H1 (cell line): ENCODE measurements around the gene NEU4. TPM values are rescaled to one million over a fixed set of nuclear protein-coding genes. Genes with fewer than 3 reads are reported as not detected.
A peak's percentile ranks its signal among the peaks of the same experiment; 100 is the strongest.

Experiments used
- CTCF ChIA-PET: fragments of 300-600 bp; sonication (Branson Sonifier 250); formaldehyde crosslinking; loops from one replicate; lab custom pipeline; 2021; ENCODE audit not compliant: partially characterized antibody; lab: Charles Lee
- POLR2A ChIA-PET: fragments of 300-600 bp; sonication (Branson Sonifier 250); formaldehyde crosslinking; loops from one replicate; lab custom pipeline; 2021; ENCODE audit warnings: inconsistent platforms; ENCODE audit not compliant: partially characterized antibody; lab: Charles Lee
- DNase-seq, 2 experiments: peaks; one replicate each; pipeline versions ENCODE4 v3.0.0 to v3.0.0-alpha.2; 2010 to 2022; ENCODE audit warnings: low spot score in 2 of 2, low read depth in 1 of 2, mixed read lengths in 1 of 2
- FAIRE-seq: peaks from 2 replicates; lab custom pipeline; 2011; peaks lifted over from hg19 to GRCh38; lab: Jason Lieb, UNC
- H2AFZ ChIP-seq: 2 replicates; pipeline ENCODE4 v1.8.1; 2012; ENCODE audit warnings: low read length, inconsistent platforms
- H2AK5ac ChIP-seq: 2 replicates; pipeline ENCODE4 v1.6.1; 2013; ENCODE audit warnings: low read depth, low read length
- H2BK120ac ChIP-seq: replicated peaks from 2 replicates; pipeline ENCODE3; 2013; ENCODE audit warnings: low read depth, low read length, inconsistent platforms
- H2BK12ac ChIP-seq: 2 replicates; pipeline ENCODE4 v1.6.1; 2013; ENCODE audit warnings: low read depth, low read length
- H2BK15ac ChIP-seq: 2 replicates; pipeline ENCODE4 v1.6.1; 2013; ENCODE audit warnings: low read length
- H2BK20ac ChIP-seq: 2 replicates; pipeline ENCODE4 v1.6.1; 2013; ENCODE audit warnings: low read length
- H2BK5ac ChIP-seq: 2 replicates; pipeline ENCODE4 v1.6.1; 2013; ENCODE audit warnings: low read depth, low read length
- H3K14ac ChIP-seq: 2 replicates; pipeline ENCODE4 v1.6.1; 2013; ENCODE audit warnings: inconsistent platforms; ENCODE audit not compliant: insufficient read length
- H3K18ac ChIP-seq: 2 replicates; pipeline ENCODE4 v1.6.1; 2013; ENCODE audit warnings: low read length; ENCODE audit errors: extremely low read depth
- H3K23ac ChIP-seq: 2 replicates; pipeline ENCODE4 v1.6.1; 2013; ENCODE audit warnings: inconsistent platforms; ENCODE audit not compliant: insufficient read length
- H3K23me2 ChIP-seq: 2 replicates; pipeline ENCODE4 v1.6.1; 2013; ENCODE audit warnings: low read depth, low read length
- H3K27ac ChIP-seq: 2 replicates; pipeline ENCODE4 v1.6.1; 2011; ENCODE audit warnings: low read depth, low read length, inconsistent platforms
- H3K27me3 ChIP-seq, 4 experiments: replicated peaks in 1 of 4; 1 replicate in 1 of 4; 2 replicates in 3 of 4; pipeline versions ENCODE4 v1.6.1 to v1.8.1; 2011 to 2013; ENCODE audit warnings: low read length in 3 of 4, mild to moderate bottlenecking in 3 of 4, inconsistent platforms in 2 of 4, mixed read lengths in 2 of 4, moderate library complexity in 1 of 4; ENCODE audit not compliant: control insufficient read depth in 3 of 4, insufficient read depth in 3 of 4; ENCODE audit errors: extremely low read depth in 1 of 4
- H3K36me3 ChIP-seq, 4 experiments: 2 replicates each; pipeline versions ENCODE4 v1.6.1 to v1.8.1; 2011 to 2013; ENCODE audit warnings: mild to moderate bottlenecking in 4 of 4, low read length in 3 of 4, moderate library complexity in 2 of 4, control low read depth in 1 of 4, inconsistent platforms in 1 of 4; ENCODE audit not compliant: insufficient read depth in 4 of 4, control insufficient read depth in 2 of 4
- H3K4ac ChIP-seq: replicated peaks from 2 replicates; pipeline ENCODE3; 2013; ENCODE audit warnings: low read length, low read depth, mixed read lengths, inconsistent platforms; ENCODE audit not compliant: insufficient read length
- H3K4me1 ChIP-seq, 4 experiments: replicated peaks in 1 of 4; 1 replicate in 1 of 4; 2 replicates in 3 of 4; pipeline versions ENCODE4 v1.6.1 to v1.8.1; 2011 to 2013; ENCODE audit warnings: low read length in 3 of 4, inconsistent platforms in 2 of 4, mixed read lengths in 1 of 4; ENCODE audit not compliant: insufficient read depth in 4 of 4, control insufficient read depth in 3 of 4
- H3K4me2 ChIP-seq, 2 experiments: 2 replicates each; pipeline versions ENCODE4 v1.6.1 to v1.8.1; 2011 to 2013; ENCODE audit warnings: low read depth in 2 of 2, low read length in 2 of 2, control low read depth in 1 of 2, inconsistent platforms in 1 of 2, mild to moderate bottlenecking in 1 of 2; ENCODE audit not compliant: insufficient read depth in 1 of 2
- H3K4me3 ChIP-seq, 4 experiments: fragments of 200-600, 300-600 bp in 1 of 4; sonication (generic), shearing (Covaris generic), sonication (Bioruptor Twin) in 1 of 4; 2 replicates each; pipeline versions ENCODE4 v1.5.1 to v1.8.1; 2011 to 2016; ENCODE audit warnings: low read length in 4 of 4, low read depth in 3 of 4, control low read depth in 2 of 4, inconsistent platforms in 2 of 4, mild to moderate bottlenecking in 2 of 4, mixed read lengths in 1 of 4, moderate library complexity in 1 of 4; ENCODE audit not compliant: insufficient read depth in 2 of 4; ENCODE audit errors: extremely low read depth in 1 of 4
- H3K56ac ChIP-seq: replicated peaks from 2 replicates; pipeline ENCODE3; 2013; ENCODE audit warnings: low read depth, mild to moderate bottlenecking, mixed read lengths, low read length, inconsistent platforms; ENCODE audit not compliant: insufficient read length
- H3K79me1 ChIP-seq: 2 replicates; pipeline ENCODE4 v1.6.1; 2013; ENCODE audit warnings: low read depth, low read length, control low read depth
- H3K79me2 ChIP-seq, 2 experiments: 2 replicates each; pipeline versions ENCODE4 v1.6.1 to v1.8.1; 2012 to 2013; ENCODE audit warnings: low read length in 2 of 2, mild to moderate bottlenecking in 2 of 2, inconsistent platforms in 1 of 2; ENCODE audit not compliant: insufficient read depth in 2 of 2, control insufficient read depth in 1 of 2
- H3K9ac ChIP-seq, 4 experiments: replicated peaks in 1 of 4; 1 replicate in 1 of 4; 2 replicates in 3 of 4; pipeline versions ENCODE4 v1.6.1 to v1.8.1; 2011 to 2013; ENCODE audit warnings: low read depth in 3 of 4, low read length in 3 of 4, control low read depth in 2 of 4, mild to moderate bottlenecking in 2 of 4, moderate library complexity in 2 of 4, inconsistent platforms in 1 of 4; ENCODE audit errors: extremely low read depth in 1 of 4
- H3K9me3 ChIP-seq, 2 experiments: 2 replicates each; pipeline versions ENCODE4 v1.6.1 to v1.8.1; 2012 to 2013; ENCODE audit warnings: mild to moderate bottlenecking in 2 of 2, moderate library complexity in 2 of 2, control low read depth in 1 of 2, inconsistent platforms in 1 of 2, low read depth in 1 of 2, low read length in 1 of 2, mixed read lengths in 1 of 2; ENCODE audit not compliant: insufficient read depth in 2 of 2
- H4K20me1 ChIP-seq, 2 experiments: replicated peaks in 1 of 2; 2 replicates each; pipeline versions ENCODE3 to v1.8.1; 2011 to 2013; ENCODE audit warnings: inconsistent platforms in 2 of 2, low read length in 2 of 2, mild to moderate bottlenecking in 1 of 2; ENCODE audit not compliant: insufficient read depth in 2 of 2, control insufficient read depth in 1 of 2
- H4K5ac ChIP-seq: 2 replicates; pipeline ENCODE4 v1.6.1; 2013; ENCODE audit warnings: low read length, low read depth, mixed read lengths, inconsistent platforms; ENCODE audit not compliant: insufficient read length
- H4K8ac ChIP-seq: 2 replicates; pipeline ENCODE4 v1.8.0; 2013; ENCODE audit warnings: mild to moderate bottlenecking, moderate library complexity, low read length, inconsistent platforms; ENCODE audit not compliant: insufficient read depth; ENCODE audit errors: extremely low read depth
- H4K91ac ChIP-seq: replicated peaks from 2 replicates; pipeline ENCODE3; 2013; ENCODE audit warnings: low read length, mixed read lengths, inconsistent platforms; ENCODE audit not compliant: insufficient read length
- ASH2L ChIP-seq: fragments of 200-600, 300-600 bp; sonication (generic); IDR thresholded peaks from one replicate; pipeline ENCODE4 v1.7.1; 2017; ENCODE audit warnings: low read length
- CBX5 ChIP-seq: fragments of 300-800, 300-1000 bp; sonication (generic); IDR thresholded peaks from 2 replicates; pipeline ENCODE4 v1.7.1; 2016; ENCODE audit warnings: antibody characterized with exemption, low read length, low read depth
- EZH2 ChIP-seq: fragments of 200-600 bp; sonication (generic); IDR thresholded peaks from 2 replicates; pipeline ENCODE4 v1.7.1; 2012; ENCODE audit warnings: low read depth, mild to moderate bottlenecking, moderate library complexity, low read length, inconsistent platforms; ENCODE audit not compliant: severe bottlenecking
- FOSL1 ChIP-seq: IDR thresholded peaks from 2 replicates; pipeline ENCODE4 v1.6.1; 2011; ENCODE audit warnings: mild to moderate bottlenecking, low read depth, low read length, moderate library complexity; ENCODE audit not compliant: insufficient read depth
- JUND ChIP-seq: IDR thresholded peaks from 2 replicates; pipeline ENCODE4 v1.6.1; 2011; ENCODE audit warnings: mild to moderate bottlenecking, improper control_type of control experiment, low read length
- POLR2A ChIP-seq, 2 experiments: IDR thresholded peaks; 1 replicate in 1 of 2; 2 replicates in 1 of 2; pipeline ENCODE4 v1.6.1; 2011; ENCODE audit warnings: low read depth in 2 of 2, low read length in 2 of 2, mild to moderate bottlenecking in 2 of 2; ENCODE audit errors: control extremely low read depth in 1 of 2
- RBBP5 ChIP-seq: IDR thresholded peaks from 2 replicates; pipeline ENCODE4 v1.7.1; 2012; ENCODE audit warnings: low read depth, mild to moderate bottlenecking, inconsistent platforms, low read length, moderate library complexity, borderline replicate concordance
- RFX5 ChIP-seq: IDR thresholded peaks from 2 replicates; pipeline ENCODE4 v1.6.1; 2011; ENCODE audit warnings: low read depth, low read length, improper control_type of control experiment, borderline replicate concordance
- SP2 ChIP-seq: IDR thresholded peaks from 2 replicates; pipeline ENCODE4 v1.6.1; 2012; ENCODE audit warnings: mild to moderate bottlenecking, low read length, inconsistent platforms
- SUZ12 ChIP-seq: fragments of 200-600 bp; sonication (generic); IDR thresholded peaks from 2 replicates; pipeline ENCODE4 v1.6.1; 2012; ENCODE audit warnings: mild to moderate bottlenecking, inconsistent platforms, low read length, moderate library complexity, mixed read lengths
- WGBS, 2 experiments: shearing (Covaris generic) in 1 of 2; methylation state at CpG; one replicate each; pipeline versions ENCODE4 v1.1.6 to v1.1.7; 2013 to 2015; ENCODE audit warnings: low lambda C conversion rate in 2 of 2, mixed read lengths in 2 of 2, inconsistent platforms in 1 of 2, low coverage in 1 of 2, missing lambda C conversion rate in 1 of 2; ENCODE audit not compliant: insufficient replicate concordance in 2 of 2, insufficient coverage in 1 of 2, insufficient read length in 1 of 2; ENCODE audit errors: extremely low coverage in 1 of 2, missing lambda C conversion rate in 1 of 2; 5-methylcytosine and 5-hydroxymethylcytosine counted together
- polyA plus RNA-seq, 7 experiments: library from polyadenylated mRNA; depleted of rRNA in 3 of 7; stranded (reverse) in 5 of 7; unstranded in 2 of 7; fragments of >200 nt in 5 of 7; fragments of 200-250 nt in 2 of 7; gene quantifications; 1 replicate in 5 of 7; 2 replicates in 1 of 7; 4 replicates in 1 of 7; pipeline versions ENCODE4 v1.2.1 to v1.2.3, GENCODE V29; 2011 to 2013; ENCODE audit warnings: missing spikeins in 2 of 7, mixed read lengths in 2 of 7
- total RNA-seq: library from RNA; stranded (reverse); fragmentation: NEBNext Ultra II Directional; extraction: Animal tissue kit (Norgen Biotek cat#: 25700); gene quantifications from 2 replicates; pipeline ENCODE4 v1.2.1, GENCODE V29; 2021
- TF ChIP-seq, protein P1 (sequence below): IDR thresholded peaks from 2 replicates; pipeline ENCODE4 v1.6.1; 2012; ENCODE audit warnings: low read length, inconsistent platforms

Gene NEU4
- total and polyA plus RNA-seq, 2 of the 8 experiments (the other 6 are each of a cell fraction or from before 2014, with no cell fraction given), result 0.32 to 0.50 TPM

DNA sequence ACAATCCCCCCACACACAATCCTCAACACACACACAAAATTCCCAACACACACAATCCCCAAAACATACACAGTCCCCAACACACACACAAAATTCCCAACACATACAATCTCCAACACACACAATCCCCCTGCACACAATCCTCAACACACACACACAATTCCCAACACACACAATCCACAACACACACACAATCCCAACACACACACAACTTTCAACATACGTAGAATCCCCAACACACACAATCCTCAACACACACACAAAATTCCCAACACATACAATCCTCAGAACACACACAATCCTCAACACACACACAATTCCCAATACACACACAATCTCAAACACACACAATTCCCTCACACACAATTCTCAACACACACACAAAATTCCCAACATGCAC, 52.3 kb downstream of the NEU4 start:
- FAIRE-seq (no peak), DNase-seq (no peak)
- Histone ChIP-seq H2AFZ (no peak overlapping the region), H3K27me3 (peaks cover 0 to 16% (median 0%) of the 10 kb centered on the region in 4 experiments; a peak in 3 of 7 replicates), H3K36me3 (no peaks in the 10 kb centered on the region; a peak in 2 of 8 replicates), H3K56ac (peak overlapping the region; percentile 90), H3K4me3 (no peak overlapping the region), H3K9me3 (no peaks in the 10 kb centered on the region), H3K23me2 (peaks cover 29% of the 10 kb centered on the region), H3K23ac (no peak overlapping the region), H3K27ac (no peak overlapping the region), H2BK5ac (0 out of 2 replicates have a peak overlapping the region, but pooled peaks have one; percentile 68), H4K5ac (no peak overlapping the region), H2BK20ac (peak overlapping the region; percentile 80; the same call in 1 of the 2 replicates), H2BK120ac (peak overlapping the region; percentile 38), H3K4me1 (peaks cover 0 to 22% (median 6%) of the 10 kb centered on the region in 4 experiments; a peak in 6 of 7 replicates), H2BK12ac (0 out of 2 replicates have a peak overlapping the region, but pooled peaks have one; percentile 77), H3K14ac (no peak overlapping the region), H3K79me1 (peaks cover 4% of the 10 kb centered on the region; the same call in 1 of the 2 replicates), H3K4me2 (no peak overlapping the region), H2AK5ac (no peak overlapping the region), H3K4ac (no peak overlapping the region), H3K9ac (no peak overlapping the region), H2BK15ac (peak overlapping the region; percentile 96; the same call in 1 of the 2 replicates), H4K91ac (peak overlapping the region; percentile 65), H4K8ac (no peak overlapping the region), H4K20me1 (peaks cover 0 to 20% of the 10 kb centered on the region in 2 experiments), H3K79me2 (no peaks in the 10 kb centered on the region), H3K18ac (no peak overlapping the region)
- CTCF ChIA-PET, result no interaction called here
- POLR2A ChIA-PET, result no interaction called here
- whole genome bisulfite sequencing, 2 experiments, result 100% methylated on average over 1 of the region's 1 CpG
- TF ChIP-seq POLR2A (IDR thresholded peaks at IDR 0.05; ENCODE audit: control extremely low read depth in 1 of 2, low read depth in 2 of 2, low read length in 2 of 2) (no peak), EZH2 (no peak), RFX5 (no peak), CBX5 (no peak), RBBP5 (no peak), SP2 (no peak), SUZ12 (no peak), FOSL1 (no peak), JUND (no peak), ASH2L (no peak)
- TF ChIP-seq, protein P1, sequence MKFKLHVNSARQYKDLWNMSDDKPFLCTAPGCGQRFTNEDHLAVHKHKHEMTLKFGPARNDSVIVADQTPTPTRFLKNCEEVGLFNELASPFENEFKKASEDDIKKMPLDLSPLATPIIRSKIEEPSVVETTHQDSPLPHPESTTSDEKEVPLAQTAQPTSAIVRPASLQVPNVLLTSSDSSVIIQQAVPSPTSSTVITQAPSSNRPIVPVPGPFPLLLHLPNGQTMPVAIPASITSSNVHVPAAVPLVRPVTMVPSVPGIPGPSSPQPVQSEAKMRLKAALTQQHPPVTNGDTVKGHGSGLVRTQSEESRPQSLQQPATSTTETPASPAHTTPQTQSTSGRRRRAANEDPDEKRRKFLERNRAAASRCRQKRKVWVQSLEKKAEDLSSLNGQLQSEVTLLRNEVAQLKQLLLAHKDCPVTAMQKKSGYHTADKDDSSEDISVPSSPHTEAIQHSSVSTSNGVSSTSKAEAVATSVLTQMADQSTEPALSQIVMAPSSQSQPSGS, result no peak
